HG02870 (cell line): ENCODE measurements around the gene TACO1.

ENCODE experiments used
- ATAC-seq: cut with Tn5 transposase; IDR thresholded peaks from one replicate; pipeline ENCODE4 v1.9.1; 2021; ENCODE audit warnings: mild to moderate bottlenecking, moderate library complexity; ENCODE audit not compliant: unreplicated experiment

TACO1 gene

GRCh38 chr17:63600569-63601438, at the start of gene TACO1:
TACO1 (plus strand) TSS chr17:63600895; CDS start chr17:63601084, 189 bp downstream.
- ATAC-seq: peak; percentile 85

- ATAC-seq: no peak
Observed at GRCh38 chr17:63552211-63552610, 48.5 kb upstream of the TACO1 start.

GRCh38 chr17:63555500-63556156, 45.1 kb upstream of the TACO1 start:
- no peak for ATAC-seq

- ATAC-seq: no peak
Observed at GRCh38 chr17:63557416-63557815, 43.3 kb upstream of the TACO1 start.

- peak; percentile 71 for ATAC-seq
Observed at GRCh38 chr17:63558441-63558840, 42.3 kb upstream of the TACO1 start.

- ATAC-seq: no peak
Observed at GRCh38 chr17:63561819-63562218, 38.9 kb upstream of the TACO1 start.

GRCh38 chr17:63563339-63563738, 37.4 kb upstream of the TACO1 start:
- ATAC-seq: no peak

GRCh38 chr17:63564562-63564961, 36.1 kb upstream of the TACO1 start:
- ATAC-seq: no peak

- no peak for ATAC-seq
Observed at GRCh38 chr17:63567229-63567628, 33.5 kb upstream of the TACO1 start.

- ATAC-seq: no peak
Observed at GRCh38 chr17:63568563-63568962, 32.1 kb upstream of the TACO1 start.

- ATAC-seq: no peak
Observed at GRCh38 chr17:63571632-63572310, 28.9 kb upstream of the TACO1 start.

GRCh38 chr17:63573634-63574033, 27.1 kb upstream of the TACO1 start:
- ATAC-seq: no peak

GRCh38 chr17:63578027-63578768, 22.5 kb upstream of the TACO1 start:
- ATAC-seq: no peak

- ATAC-seq: no peak
Observed at GRCh38 chr17:63578769-63579111, 22.0 kb upstream of the TACO1 start.

- ATAC-seq: no peak
Observed at GRCh38 chr17:63579633-63580032, 21.1 kb upstream of the TACO1 start.

- ATAC-seq: no peak
Observed at GRCh38 chr17:63587770-63588169, 12.9 kb upstream of the TACO1 start.

GRCh38 chr17:63588797-63589196, 11.9 kb upstream of the TACO1 start:
- ATAC-seq: no peak

GRCh38 chr17:63589646-63590045, 11.0 kb upstream of the TACO1 start:
- no peak for ATAC-seq

GRCh38 chr17:63592797-63593196, 7.9 kb upstream of the TACO1 start:
- no peak for ATAC-seq

- no peak for ATAC-seq
Observed at GRCh38 chr17:63595132-63595531, 5.6 kb upstream of the TACO1 start.
